Stomach (tissue), 9 donors: ENCODE results near the gene ANKFY1. TPM values are rescaled to one million over a fixed set of nuclear protein-coding genes. Genes with fewer than 3 reads are reported as not detected.

Experiments
- DNase-seq, 2 donors: peaks; one replicate each; pipeline versions ENCODE4 v3.0.0 to v3.0.0-alpha.2; 2013 to 2019
- H3K27ac ChIP-seq, 5 donors: fragments of 200-600 bp in 4 of 5; sonication (generic) in 4 of 5; one replicate each; pipeline ENCODE4 v1.5.1; 2013 to 2019; ENCODE audit warnings: mild to moderate bottlenecking in 1 of 5, moderate library complexity in 1 of 5
- H3K27me3 ChIP-seq, 3 donors: fragments of 200-600 bp; sonication (generic); one replicate each; pipeline ENCODE4 v1.5.1; 2017 to 2019; ENCODE audit warnings: mixed run types in 1 of 3
- H3K36me3 ChIP-seq, 4 donors: fragments of 200-600 bp; sonication (generic); 1 replicate in 3 of 4; 2 replicates in 1 of 4; pipeline ENCODE4 v1.5.1; 2016 to 2019
- H3K4me1 ChIP-seq, 4 donors: fragments of 200-600 bp; sonication (generic); one replicate each; pipeline ENCODE4 v1.5.1; 2016 to 2019
- H3K4me3 ChIP-seq, 4 donors: fragments of 200-600 bp; sonication (generic) in 3 of 4; one replicate each; pipeline ENCODE4 v1.5.1; 2016 to 2019; ENCODE audit warnings: mild to moderate bottlenecking in 1 of 4
- H3K9me3 ChIP-seq, 4 donors: fragments of 200-600 bp; sonication (generic); one replicate each; pipeline ENCODE4 v1.5.1; 2016 to 2019
- CTCF ChIP-seq, 7 experiments: fragments of 450-650 bp in 4 of 7; fragments of 200-600 bp in 3 of 7; sonication (generic) in 3 of 7; IDR thresholded peaks; one replicate each; pipeline ENCODE4 v1.5.1; 2016 to 2019; ENCODE audit warnings: antibody characterized with exemption in 7 of 7, control low read depth in 2 of 7, mild to moderate bottlenecking in 1 of 7
- EP300 ChIP-seq: sonication (generic); formaldehyde crosslinking; IDR thresholded peaks from one replicate; pipeline ENCODE4 v1.6.1; 2017; ENCODE audit warnings: antibody characterized with exemption
- POLR2A ChIP-seq, 4 donors: fragments of 450-650 bp; IDR thresholded peaks; one replicate each; pipeline ENCODE4 v1.6.1; 2016; ENCODE audit warnings: antibody characterized with exemption in 4 of 4, control low read depth in 2 of 4, mild to moderate bottlenecking in 1 of 4, moderate library complexity in 1 of 4
- POLR2AphosphoS5 ChIP-seq, 3 donors: sonication (generic); formaldehyde crosslinking; IDR thresholded peaks; one replicate each; pipeline ENCODE4 v1.6.1; 2016; ENCODE audit warnings: antibody characterized with exemption in 3 of 3
- WGBS, 5 donors: extraction: QIAGEN DNeasy Blood & Tissue Kit in 3 of 5; methylation state at CpG; one replicate each; pipeline versions ENCODE4 v1.1.5 to v1.1.7; 2013 to 2018; 5-methylcytosine and 5-hydroxymethylcytosine counted together
- intact Hi-C: fragments of 100-400 bp; cut with DNase I; formaldehyde crosslinking; loops from one replicate; pipeline ENCODE4 v1.15.1; 2023; ENCODE audit warnings: low total_unique reads
- polyA plus RNA-seq, 3 donors: library from polyadenylated mRNA; stranded (reverse); fragments of 200-250 nt; gene quantifications; one replicate each; pipeline ENCODE4 v1.2.3, GENCODE V29; 2013
- total RNA-seq, 5 donors: library from RNA; depleted of rRNA; stranded (reverse); fragments of >200 nt; gene quantifications; one replicate each; pipeline versions ENCODE4 v1.1.0 to v1.2.3, GENCODE V29; 2014 to 2016
- donor health status: healthy with polysubstance abuse.
- donor health status: Bipolar disorder and iron deficiency.
- donor health status: healthy.

Gene ANKFY1
- total and polyA plus RNA-seq, 8 donors: 6.4 to 61.0 (median 39.2) TPM

- 64 to 77% (median 73%) methylated on average over 6 of the region's 6 CpGs for WGBS, 5 donors
- no peak for TF ChIP-seq POLR2AphosphoS5 (IDR thresholded peaks at IDR 0.05)
- TF ChIP-seq EP300: no peak
- TF ChIP-seq POLR2A (IDR thresholded peaks at IDR 0.05): no peak
- no peak for TF ChIP-seq CTCF (IDR thresholded peaks at IDR 0.05)
- intact Hi-C loops: no loop called here
These were observed 99.8 kb downstream of the ANKFY1 start for GRCh38 chr17:4163951-4164350.

GRCh38 chr17:4162775-4163466, 100.9 kb downstream of the ANKFY1 start:
- WGBS, 5 donors: 74 to 88% (median 85%) methylated on average over 14 of the region's 14 CpGs
- intact Hi-C loops: no loop called here
- TF ChIP-seq POLR2A (IDR thresholded peaks at IDR 0.05) (no peak), CTCF (IDR thresholded peaks at IDR 0.05) (no peak), POLR2AphosphoS5 (IDR thresholded peaks at IDR 0.05) (no peak), EP300 (no peak)
- Histone ChIP-seq H3K36me3 (peaks cover 29 to 91% (median 71%) of the 10 kb centered on the region in 4 donors), H3K4me1 (peaks cover 6 to 30% (median 18%) of the 10 kb centered on the region in 4 donors), H3K27ac (peak overlapping the region in 2 of 5 donors; percentile 29 to 57), H3K27me3 (no peaks in the 10 kb centered on the region), H3K4me3 (no peak overlapping the region), H3K9me3 (no peaks in the 10 kb centered on the region)
- no peak for DNase-seq

More at GRCh38 chr17:4163951-4164350, 99.8 kb downstream of the ANKFY1 start:
- H3K4me3 ChIP-seq: no peak overlapping the region
- H3K9me3 ChIP-seq: no peaks in the 10 kb centered on the region
- no peak for DNase-seq
- H3K36me3 ChIP-seq: peaks cover 39 to 93% (median 71%) of the 10 kb centered on the region in 4 donors
- H3K27ac ChIP-seq: no peak overlapping the region
- H3K27me3 ChIP-seq: no peaks in the 10 kb centered on the region
- H3K4me1 ChIP-seq: peaks cover 6 to 30% (median 18%) of the 10 kb centered on the region in 4 donors

- Histone ChIP-seq H3K27me3 (no peaks in the 10 kb centered on the region), H3K27ac (peak overlapping the region in 2 of 5 donors; percentile 29 to 57), H3K9me3 (no peaks in the 10 kb centered on the region), H3K36me3 (peaks cover 29 to 91% (median 71%) of the 10 kb centered on the region in 4 donors), H3K4me1 (peaks cover 6 to 30% (median 18%) of the 10 kb centered on the region in 4 donors), H3K4me3 (no peak overlapping the region)
- 76 to 89% (median 79%) methylated on average over 6 of the region's 6 CpGs for WGBS, 5 donors
- TF ChIP-seq POLR2AphosphoS5 (IDR thresholded peaks at IDR 0.05): no peak
- TF ChIP-seq EP300: no peak
- TF ChIP-seq CTCF (IDR thresholded peaks at IDR 0.05): no peak
- no peak for DNase-seq
- intact Hi-C loops: no loop called here
These were observed 101.5 kb downstream of the ANKFY1 start for GRCh38 chr17:4162321-4162720.

GRCh38 chr17:4161967-4162305, 101.8 kb downstream of the ANKFY1 start:
- intact Hi-C loops: no loop called here
- no peak for DNase-seq
- H3K4me1 ChIP-seq: peaks cover 6 to 30% (median 18%) of the 10 kb centered on the region in 4 donors
- TF ChIP-seq POLR2A (IDR thresholded peaks at IDR 0.05): no peak
- no peak for TF ChIP-seq EP300
- no peak for TF ChIP-seq CTCF (IDR thresholded peaks at IDR 0.05)
- TF ChIP-seq POLR2AphosphoS5 (IDR thresholded peaks at IDR 0.05): no peak
- peaks cover 27 to 91% (median 71%) of the 10 kb centered on the region in 4 donors for H3K36me3 ChIP-seq
- H3K9me3 ChIP-seq: no peaks in the 10 kb centered on the region
- H3K27ac ChIP-seq: peak overlapping the region in 3 of 5 donors; percentile 21 to 57 (median 21)
- 75 to 88% (median 84%) methylated on average over 6 to 9 of the region's 9 CpGs for WGBS, 5 donors
- no peak overlapping the region for H3K4me3 ChIP-seq
- H3K27me3 ChIP-seq: no peaks in the 10 kb centered on the region
